ENCODE results near the gene MCC. TPM values are rescaled to one million over a fixed set of nuclear protein-coding genes. Genes with fewer than 3 reads are reported as not detected.

Gene MCC
- polyA plus RNA-seq, 1 donor (not counting 4 experiments of a cell fraction or from before 2014, with no cell fraction given) = 24.6 TPM

- Histone ChIP-seq H3K36me3 (ENCODE audit: control insufficient read depth in 2 of 2, extremely low read depth in 1 of 2, insufficient read depth in 2 of 2, low read length in 2 of 2) (no peaks in the 10 kb centered on the region), H3K9me3 (ENCODE audit: control insufficient read depth, low read depth, low read length) (no peaks in the 10 kb centered on the region), H3K27ac (ENCODE audit: control insufficient read depth, insufficient read depth, low read length) (peak overlapping the region; percentile 93), H2AFZ (ENCODE audit: control insufficient read depth, low read length) (no peak overlapping the region), H3K79me2 (ENCODE audit: control insufficient read depth, insufficient read depth, low read length) (peaks cover 56% of the 10 kb centered on the region), H3K9ac (ENCODE audit: control insufficient read depth, extremely low read depth, insufficient read depth, low read length) (peak overlapping the region; percentile 66), H3K4me2 (ENCODE audit: control insufficient read depth, extremely low read depth, insufficient read depth, low read depth, low read length) (peak overlapping the region; percentile 78), H3K4me3 (ENCODE audit: control insufficient read depth in 2 of 3, extremely low read depth in 1 of 3, insufficient read depth in 2 of 3, low read depth in 1 of 3, low read length in 3 of 3) (peak overlapping the region in 1 of 3 experiments; percentile 27), H3K27me3 (ENCODE audit: control insufficient read depth, extremely low read depth, insufficient read depth, low read length) (no peaks in the 10 kb centered on the region), H4K20me1 (ENCODE audit: control insufficient read depth, extremely low read depth, insufficient read depth, low read length) (no peaks in the 10 kb centered on the region), H3K9me1 (ENCODE audit: control insufficient read depth, extremely low read depth, insufficient read depth, low read length) (no peaks in the 10 kb centered on the region), H3K4me1 (ENCODE audit: control insufficient read depth, extremely low read depth, insufficient read depth, low read length) (peaks cover 55% of the 10 kb centered on the region)
- TF ChIP-seq EZH2 (IDR thresholded peaks at IDR 0.05; ENCODE audit: low read length) (no peak), CTCF (optimal IDR thresholded peaks at IDR 0.05 in 1 of 3, IDR thresholded peaks at IDR 0.05 in 1 of 3, conservative IDR thresholded peaks at IDR 0.05 in 1 of 3; ENCODE audit: extremely low read depth in 1 of 3, insufficient read depth in 2 of 3, low read length in 3 of 3) (no peak)
- no peak for DNase-seq (ENCODE audit: low read depth, low spot score)
- dilution Hi-C loops (cut with MboI; ENCODE audit: extremely low pct_ligation_motif_present, low sequenced_read_pairs) = no loop called here
- peak; percentile 53 for FAIRE-seq
Measured at GRCh38 chr5:113236536-113237288, 251.5 kb downstream of the MCC start.

DNA sequence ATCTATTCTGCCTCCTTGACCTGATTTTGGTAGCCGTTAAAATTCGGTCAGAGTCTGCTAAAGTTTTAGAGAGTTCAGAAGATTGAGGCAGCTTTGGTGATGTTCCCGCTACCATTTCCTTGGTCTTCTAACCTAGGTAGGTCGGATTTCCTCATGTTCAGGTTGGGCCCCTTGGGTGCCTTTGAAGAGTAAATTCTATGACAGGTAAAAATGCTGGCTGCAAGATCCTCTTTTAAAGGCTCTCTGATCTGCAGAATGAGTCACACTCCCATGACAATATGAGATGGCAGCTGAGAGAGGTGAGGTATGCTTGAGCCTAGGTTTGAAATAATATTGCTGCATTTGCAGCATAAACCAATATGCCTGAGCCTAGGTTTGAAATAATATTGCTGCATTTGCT, 252.4 kb downstream of the MCC start:
- no peak for DNase-seq (ENCODE audit: low read depth, low spot score)
- peaks cover 63% of the 10 kb centered on the region for H3K4me1 ChIP-seq (ENCODE audit: control insufficient read depth, extremely low read depth, insufficient read depth, low read length)
- H3K79me2 ChIP-seq (ENCODE audit: control insufficient read depth, insufficient read depth, low read length) = peaks cover 48% of the 10 kb centered on the region
- H4K20me1 ChIP-seq (ENCODE audit: control insufficient read depth, extremely low read depth, insufficient read depth, low read length) = no peaks in the 10 kb centered on the region
- H3K9me1 ChIP-seq (ENCODE audit: control insufficient read depth, extremely low read depth, insufficient read depth, low read length) = no peaks in the 10 kb centered on the region
- dilution Hi-C loops (cut with MboI; ENCODE audit: extremely low pct_ligation_motif_present, low sequenced_read_pairs) = no loop called here
- FAIRE-seq = peak; percentile 82
- H3K27ac ChIP-seq (ENCODE audit: control insufficient read depth, insufficient read depth, low read length) = peak overlapping the region; percentile 93
- H2AFZ ChIP-seq (ENCODE audit: control insufficient read depth, low read length) = no peak overlapping the region
- TF ChIP-seq EZH2 (IDR thresholded peaks at IDR 0.05; ENCODE audit: low read length) (no peak), CTCF (optimal IDR thresholded peaks at IDR 0.05 in 1 of 3, IDR thresholded peaks at IDR 0.05 in 1 of 3, conservative IDR thresholded peaks at IDR 0.05 in 1 of 3; ENCODE audit: extremely low read depth in 1 of 3, insufficient read depth in 2 of 3, low read length in 3 of 3) (no peak)
- H3K36me3 ChIP-seq (ENCODE audit: control insufficient read depth in 2 of 2, extremely low read depth in 1 of 2, insufficient read depth in 2 of 2, low read length in 2 of 2) = no peaks in the 10 kb centered on the region
- H3K4me2 ChIP-seq (ENCODE audit: control insufficient read depth, extremely low read depth, insufficient read depth, low read depth, low read length) = no peak overlapping the region
- H3K4me3 ChIP-seq (ENCODE audit: control insufficient read depth in 2 of 3, extremely low read depth in 1 of 3, insufficient read depth in 2 of 3, low read depth in 1 of 3, low read length in 3 of 3) = no peak overlapping the region
- H3K9me3 ChIP-seq (ENCODE audit: control insufficient read depth, low read depth, low read length) = no peaks in the 10 kb centered on the region
- H3K27me3 ChIP-seq (ENCODE audit: control insufficient read depth, extremely low read depth, insufficient read depth, low read length) = no peaks in the 10 kb centered on the region
- H3K9ac ChIP-seq (ENCODE audit: control insufficient read depth, extremely low read depth, insufficient read depth, low read length) = peak overlapping the region; percentile 40
